Fibroblast of lung (primary cell): ENCODE measurements around the gene DLD.

Source experiments
- EZH2 ChIP-seq: IDR thresholded peaks from 2 replicates; pipeline ENCODE4 v1.5.1; 2012; ENCODE audit warnings: low read length, control low read depth, mild to moderate bottlenecking; ENCODE audit errors: missing control alignments
- TF ChIP-seq, protein P1 (sequence below), 2 donors: IDR thresholded peaks in 1 of 2; conservative IDR thresholded peaks in 1 of 2; 1 replicate in 1 of 2; 2 replicates in 1 of 2; pipeline ENCODE4 v1.5.1; 2011 to 2012; ENCODE audit warnings: low read length in 2 of 2, control low read depth in 1 of 2, inconsistent platforms in 1 of 2, low read depth in 1 of 2, mild to moderate bottlenecking in 1 of 2

- TF ChIP-seq, protein P1, sequence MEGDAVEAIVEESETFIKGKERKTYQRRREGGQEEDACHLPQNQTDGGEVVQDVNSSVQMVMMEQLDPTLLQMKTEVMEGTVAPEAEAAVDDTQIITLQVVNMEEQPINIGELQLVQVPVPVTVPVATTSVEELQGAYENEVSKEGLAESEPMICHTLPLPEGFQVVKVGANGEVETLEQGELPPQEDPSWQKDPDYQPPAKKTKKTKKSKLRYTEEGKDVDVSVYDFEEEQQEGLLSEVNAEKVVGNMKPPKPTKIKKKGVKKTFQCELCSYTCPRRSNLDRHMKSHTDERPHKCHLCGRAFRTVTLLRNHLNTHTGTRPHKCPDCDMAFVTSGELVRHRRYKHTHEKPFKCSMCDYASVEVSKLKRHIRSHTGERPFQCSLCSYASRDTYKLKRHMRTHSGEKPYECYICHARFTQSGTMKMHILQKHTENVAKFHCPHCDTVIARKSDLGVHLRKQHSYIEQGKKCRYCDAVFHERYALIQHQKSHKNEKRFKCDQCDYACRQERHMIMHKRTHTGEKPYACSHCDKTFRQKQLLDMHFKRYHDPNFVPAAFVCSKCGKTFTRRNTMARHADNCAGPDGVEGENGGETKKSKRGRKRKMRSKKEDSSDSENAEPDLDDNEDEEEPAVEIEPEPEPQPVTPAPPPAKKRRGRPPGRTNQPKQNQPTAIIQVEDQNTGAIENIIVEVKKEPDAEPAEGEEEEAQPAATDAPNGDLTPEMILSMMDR (conservative IDR thresholded peaks at IDR 0.05 in 1 of 2, IDR thresholded peaks at IDR 0.05 in 1 of 2; ENCODE audit: low read depth in 1 of 2, low read length in 2 of 2), result no peak
- no peak for TF ChIP-seq EZH2
Observed at GRCh38 chr7:107934991-107935770, 44.2 kb downstream of the DLD start.
